Stimulated activated CD4-positive, alpha-beta T cell treated with anti-CD3 and anti-CD28 coated beads, Interleukin-2, amount 100 ng/mL, for 4 hours (primary cell): Measurements from ENCODE around the gene SLC5A2.
A peak's percentile ranks its signal among the peaks of the same experiment; 100 is the strongest.
"Not testable (repeated sequence)": the region's sequence is repeated elsewhere in the genome, so short reads cannot be mapped to it uniquely, and the experiment has no call there.

Source experiments
- DNase-seq: peaks from one replicate; pipeline ENCODE4 v3.0.0-alpha.2; 2020; ENCODE audit warnings: low read depth

Gene SLC5A2

GRCh38 chr16:31498493-31498892 lies 15.6 kb downstream of the SLC5A2 start:
- DNase-seq, result no peak

- no peak for DNase-seq
Measured at GRCh38 chr16:31499928-31500327, 17.0 kb downstream of the SLC5A2 start.

- DNase-seq, result no peak
Measured at GRCh38 chr16:31501226-31501965, 18.5 kb downstream of the SLC5A2 start.

- no peak for DNase-seq
Measured at GRCh38 chr16:31501966-31502348, 19.0 kb downstream of the SLC5A2 start.

GRCh38 chr16:31502981-31503380 lies 20.1 kb downstream of the SLC5A2 start:
- DNase-seq, result no peak

GRCh38 chr16:31503555-31503954 lies 20.6 kb downstream of the SLC5A2 start:
- not testable (repeated sequence) for DNase-seq

GRCh38 chr16:31504159-31504558 lies 21.2 kb downstream of the SLC5A2 start:
- DNase-seq, result no peak

GRCh38 chr16:31505483-31505882 lies 22.6 kb downstream of the SLC5A2 start:
- DNase-seq, result no peak

GRCh38 chr16:31507617-31507928 lies 24.6 kb downstream of the SLC5A2 start:
- no peak for DNase-seq

- peak; percentile 71 for DNase-seq
Measured at GRCh38 chr16:31507929-31508705, 25.2 kb downstream of the SLC5A2 start, which contains the start of gene RUSF1. TSS of gene RUSF1 (minus strand) at chr16:31508391. CDS start at chr16:31508373, 18 bp downstream.

GRCh38 chr16:31508706-31509195 lies 25.8 kb downstream of the SLC5A2 start:
- DNase-seq, result no peak

GRCh38 chr16:31513126-31513525 lies 30.2 kb downstream of the SLC5A2 start:
- no peak for DNase-seq

- no peak for DNase-seq
Measured at GRCh38 chr16:31513884-31514283, 31.0 kb downstream of the SLC5A2 start.

- DNase-seq, result no peak
Measured at GRCh38 chr16:31517800-31518402, 35.0 kb downstream of the SLC5A2 start.

- no peak for DNase-seq
Measured at GRCh38 chr16:31519759-31520431, 37.0 kb downstream of the SLC5A2 start.

GRCh38 chr16:31521368-31521767 lies 38.4 kb downstream of the SLC5A2 start:
- no peak for DNase-seq

GRCh38 chr16:31522071-31522470 lies 39.1 kb downstream of the SLC5A2 start:
- no peak for DNase-seq

- DNase-seq, result not testable (repeated sequence)
Measured at GRCh38 chr16:31523768-31524167, 40.8 kb downstream of the SLC5A2 start.

- DNase-seq, result no peak
Measured at GRCh38 chr16:31525113-31525512, 42.2 kb downstream of the SLC5A2 start.

- no peak for DNase-seq
Measured at GRCh38 chr16:31527734-31528274, 44.9 kb downstream of the SLC5A2 start, which contains the start of gene AHSP. TSS of gene AHSP (plus strand) at chr16:31527900. CDS start at chr16:31528140, 240 bp downstream.

- no peak for DNase-seq
Measured at GRCh38 chr16:31528523-31529107, 45.7 kb downstream of the SLC5A2 start.
